GM21381 (cell line): ENCODE measurements around the gene GNAO1.
A peak's percentile ranks its signal among the peaks of the same experiment; 100 is the strongest.

Source experiments
- ATAC-seq: cut with Tn5 transposase; IDR thresholded peaks from one replicate; pipeline ENCODE4 v1.9.1; 2021; ENCODE audit warnings: mild to moderate bottlenecking, moderate library complexity; ENCODE audit not compliant: unreplicated experiment

GNAO1 gene

DNA sequence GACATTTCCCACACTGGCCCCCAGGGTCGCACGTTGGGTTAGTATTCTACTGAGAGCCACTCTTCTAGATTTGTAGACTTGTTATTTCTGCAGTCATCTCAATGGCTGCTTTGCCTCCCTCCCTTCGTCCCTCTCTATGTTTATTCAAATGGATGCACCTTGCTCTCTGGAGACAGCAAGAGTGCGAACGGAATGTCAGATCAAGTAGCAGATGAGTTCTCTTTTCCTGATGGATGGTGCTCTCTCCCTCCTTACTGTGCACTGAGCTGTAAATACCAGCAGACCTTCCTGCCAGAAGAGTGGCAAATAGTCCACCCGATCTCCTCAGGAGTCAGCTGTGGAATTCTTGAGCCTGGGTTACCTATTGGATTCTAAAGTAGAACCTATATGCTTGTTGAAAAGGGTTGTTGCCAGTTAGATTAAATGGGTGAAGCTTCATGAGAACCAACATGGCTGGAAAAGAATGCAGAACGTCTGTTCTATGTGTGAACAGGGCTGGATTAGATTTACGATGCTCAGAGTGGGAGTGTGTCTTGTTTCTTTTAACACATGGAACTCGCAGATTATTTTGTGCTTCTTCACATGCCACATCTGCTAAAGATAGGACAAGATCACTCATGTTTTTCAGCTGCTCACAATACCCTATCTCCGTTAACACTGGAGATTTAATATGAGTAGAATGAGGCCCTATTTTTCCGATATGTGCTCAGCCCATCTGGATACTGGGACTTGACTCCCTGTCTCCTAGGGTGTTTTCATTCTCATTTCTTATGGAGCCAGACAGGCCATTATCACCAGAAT lies 6.1 kb downstream of the GNAO1 start:
- no peak for ATAC-seq

DNA sequence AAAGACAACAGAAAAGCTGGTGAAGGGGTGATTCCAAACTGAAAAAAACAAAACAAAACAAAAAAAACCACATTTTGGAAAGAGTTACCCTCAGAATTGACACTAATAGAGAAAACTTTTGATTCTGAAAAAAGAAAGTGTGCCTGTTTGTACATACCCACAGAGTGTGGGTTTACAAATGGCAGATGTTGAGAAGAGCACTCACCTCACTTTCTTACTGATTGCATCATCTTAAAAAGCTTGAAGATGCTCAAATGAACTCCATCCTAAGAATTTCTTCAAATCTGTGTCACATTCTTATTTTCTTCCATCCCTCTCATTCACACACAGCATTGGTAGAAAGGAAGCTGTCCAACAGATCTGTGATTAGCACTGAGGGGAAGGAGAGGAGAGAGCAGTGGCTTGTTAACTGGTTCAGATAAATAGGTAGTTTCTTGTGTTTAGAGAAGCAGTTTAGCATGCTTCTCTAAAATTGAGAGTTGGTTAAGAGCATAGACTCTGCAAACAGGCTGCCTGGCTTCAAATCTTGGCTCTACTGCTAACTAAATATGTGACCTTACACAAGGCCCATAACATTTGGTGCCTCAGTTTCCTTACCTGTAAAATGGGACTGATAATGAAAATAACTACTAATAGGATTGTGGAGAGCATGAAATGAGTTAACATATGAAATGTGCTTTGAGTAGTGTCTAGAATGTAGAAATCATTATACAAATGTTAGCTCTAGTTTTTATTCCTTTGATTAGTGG lies 6.9 kb downstream of the GNAO1 start:
- ATAC-seq: no peak

DNA sequence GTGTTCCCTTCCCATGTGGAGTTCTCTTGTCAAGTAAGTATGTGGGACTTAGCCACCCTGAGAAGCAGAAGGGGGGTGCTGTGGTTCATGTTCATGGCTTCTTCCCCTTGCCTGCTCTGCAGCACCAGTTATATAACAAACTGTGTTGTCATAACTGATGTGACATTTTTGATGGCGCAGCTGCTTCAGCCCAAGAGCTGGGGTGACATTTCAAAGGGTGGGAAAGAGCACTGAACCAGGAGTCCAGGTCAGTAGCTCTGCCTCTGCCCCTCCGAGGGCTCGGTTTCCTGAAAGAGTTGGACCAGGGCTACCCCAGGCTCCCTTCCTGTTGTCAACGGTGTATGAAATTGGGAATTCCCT lies 7.4 kb downstream of the GNAO1 start:
- ATAC-seq: no peak

GRCh38 chr16:56199164-56199563 lies 7.9 kb downstream of the GNAO1 start:
- peak; percentile 54 for ATAC-seq

GRCh38 chr16:56201030-56201429 lies 9.7 kb downstream of the GNAO1 start:
- ATAC-seq: no peak

DNA sequence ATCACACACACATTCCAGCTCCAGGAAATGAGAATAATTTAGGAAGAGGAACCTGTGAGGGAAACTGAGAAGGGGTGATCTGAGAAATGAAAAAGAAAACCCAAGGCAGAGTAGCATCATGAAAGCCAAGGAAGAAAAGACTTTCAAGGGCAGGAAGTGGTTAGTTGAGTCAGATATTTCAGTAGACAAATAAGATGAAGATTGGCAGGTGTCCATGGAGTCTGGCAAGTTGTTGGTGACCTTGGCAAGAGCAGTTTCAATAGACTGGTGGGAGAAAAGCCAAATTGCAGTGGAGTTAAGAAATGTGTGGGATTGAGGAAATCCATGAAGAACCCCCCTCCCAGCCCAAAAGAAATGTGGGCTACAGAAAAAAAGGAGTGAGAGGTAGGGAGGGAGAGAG lies 10.7 kb downstream of the GNAO1 start:
- no peak for ATAC-seq

- peak; percentile 58 for ATAC-seq
Observed at GRCh38 chr16:56203052-56203451, 11.8 kb downstream of the GNAO1 start.

GRCh38 chr16:56204816-56205215 lies 13.5 kb downstream of the GNAO1 start:
- ATAC-seq: no peak

DNA sequence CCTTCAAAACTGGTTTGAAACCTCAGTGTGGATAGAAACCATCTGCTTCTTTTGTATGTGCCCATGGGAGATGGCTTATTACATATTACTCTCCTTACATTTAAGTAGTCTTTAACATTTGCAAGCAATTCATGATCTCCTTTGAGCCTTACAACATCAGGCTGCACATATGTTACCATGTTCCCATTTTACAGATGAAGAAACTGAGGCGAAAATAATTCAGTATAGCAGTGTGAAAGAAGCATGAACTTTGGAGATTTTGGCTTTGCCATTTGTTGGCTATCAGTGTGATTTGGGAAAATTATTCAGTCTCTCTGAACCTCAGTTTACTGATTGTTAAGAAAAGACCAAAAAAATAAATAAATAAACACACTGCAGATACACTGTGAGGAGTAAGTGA lies 15.7 kb downstream of the GNAO1 start:
- ATAC-seq: no peak

- ATAC-seq: no peak
Observed at GRCh38 chr16:56207421-56207820, 16.1 kb downstream of the GNAO1 start.

DNA sequence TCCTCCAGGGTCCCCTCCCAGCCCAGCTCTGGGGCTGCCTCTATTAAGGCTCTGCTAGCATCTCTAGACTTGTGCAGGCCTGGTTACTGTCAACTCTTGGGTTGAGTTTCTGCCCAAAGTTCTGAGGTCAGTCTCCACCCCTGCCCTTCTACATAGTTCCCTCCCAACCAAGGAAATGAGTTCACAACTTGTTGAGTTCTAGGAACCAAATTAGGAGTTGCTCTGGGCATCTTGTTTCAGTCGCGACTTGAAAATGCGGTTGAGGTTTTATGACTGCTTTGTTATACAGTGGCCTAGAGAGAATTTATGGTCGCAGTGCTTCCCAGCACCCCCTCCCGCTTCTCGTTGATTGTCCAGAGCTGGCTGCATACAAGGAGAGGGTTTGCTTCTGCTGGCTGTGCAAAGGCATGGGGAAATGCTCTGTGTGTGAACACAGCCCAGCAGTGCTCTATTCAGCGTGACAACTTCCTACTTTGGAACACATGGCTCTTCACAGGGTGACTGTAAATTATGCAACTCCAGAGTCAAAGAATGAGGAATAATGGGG lies 20.2 kb downstream of the GNAO1 start:
- ATAC-seq: no peak

DNA sequence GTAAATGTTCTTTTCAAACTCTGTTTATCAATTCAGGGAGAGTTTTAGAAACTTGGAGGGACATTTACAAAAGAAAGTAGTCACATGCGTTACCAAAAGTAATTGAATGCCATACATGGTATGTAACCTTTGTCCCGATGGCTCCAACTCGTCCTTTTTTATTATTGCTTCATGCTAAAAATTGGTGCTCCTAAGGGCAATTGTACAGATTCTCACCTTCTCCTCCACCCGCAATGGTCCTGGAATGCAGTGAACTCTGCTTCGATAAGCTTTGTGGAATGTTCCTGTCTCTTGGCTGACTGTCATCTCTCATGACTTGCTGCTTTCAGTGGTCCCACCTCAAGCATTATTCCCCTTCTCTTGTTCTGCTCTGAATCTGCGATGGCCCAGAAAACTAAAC lies 20.9 kb downstream of the GNAO1 start:
- no peak for ATAC-seq

DNA sequence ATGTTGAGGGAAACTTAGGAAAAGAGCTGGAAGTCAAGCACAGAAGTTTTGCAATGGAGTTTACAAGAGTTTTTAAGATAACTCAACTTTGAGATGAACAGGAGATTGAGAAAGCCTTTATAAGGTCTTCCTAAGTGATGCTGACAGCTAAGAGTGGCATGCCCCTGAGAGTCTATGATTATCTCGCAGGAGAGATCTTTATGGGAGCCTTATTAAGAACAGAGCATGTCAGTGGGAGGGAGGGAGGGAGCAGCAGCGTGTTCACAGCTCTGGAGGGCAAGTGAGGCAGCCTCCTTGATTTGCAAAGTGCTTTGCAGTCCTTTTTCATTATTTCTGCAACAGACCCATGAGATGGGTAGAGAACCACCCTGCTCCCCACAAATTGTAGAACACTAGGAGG lies 30.7 kb downstream of the GNAO1 start:
- ATAC-seq: no peak

GRCh38 chr16:56222474-56222997 lies 31.2 kb downstream of the GNAO1 start:
- no peak for ATAC-seq

DNA sequence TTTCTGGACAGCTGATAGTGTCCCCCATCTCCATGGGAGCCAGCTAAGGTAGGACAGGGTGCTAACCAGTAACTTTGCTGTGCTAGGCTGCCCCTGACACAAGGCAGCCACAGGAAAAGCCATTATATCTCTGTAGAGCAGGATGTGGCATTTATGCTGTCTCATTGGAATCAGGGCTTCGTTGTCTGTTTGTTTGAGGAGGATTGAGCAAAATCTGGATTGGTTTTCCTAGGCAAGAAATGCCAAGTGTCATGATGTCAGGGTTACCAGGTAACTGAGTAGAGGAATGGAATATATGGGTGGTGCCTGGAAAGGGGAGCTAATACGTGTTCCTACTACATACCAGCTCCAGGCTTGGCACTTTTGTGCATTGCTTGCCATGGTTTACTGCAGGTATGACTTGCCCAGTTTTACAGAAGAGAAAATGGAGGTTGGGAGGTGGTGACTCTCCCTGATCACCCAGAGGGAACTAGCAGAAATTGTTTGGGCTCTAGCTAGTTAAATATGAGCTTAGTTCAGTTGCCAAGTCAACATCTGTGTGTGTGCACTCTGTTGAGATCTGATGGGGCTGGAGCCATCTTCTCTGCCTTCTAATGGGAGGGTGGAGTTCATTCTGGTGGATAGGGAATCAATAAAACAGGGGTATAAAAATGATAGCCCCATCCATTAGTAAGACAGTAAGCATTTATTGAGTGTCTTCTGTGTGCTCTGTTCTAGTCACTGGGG lies 33.9 kb downstream of the GNAO1 start:
- ATAC-seq: no peak

- no peak for ATAC-seq
Observed at GRCh38 chr16:56226187-56226586, 34.9 kb downstream of the GNAO1 start.

DNA sequence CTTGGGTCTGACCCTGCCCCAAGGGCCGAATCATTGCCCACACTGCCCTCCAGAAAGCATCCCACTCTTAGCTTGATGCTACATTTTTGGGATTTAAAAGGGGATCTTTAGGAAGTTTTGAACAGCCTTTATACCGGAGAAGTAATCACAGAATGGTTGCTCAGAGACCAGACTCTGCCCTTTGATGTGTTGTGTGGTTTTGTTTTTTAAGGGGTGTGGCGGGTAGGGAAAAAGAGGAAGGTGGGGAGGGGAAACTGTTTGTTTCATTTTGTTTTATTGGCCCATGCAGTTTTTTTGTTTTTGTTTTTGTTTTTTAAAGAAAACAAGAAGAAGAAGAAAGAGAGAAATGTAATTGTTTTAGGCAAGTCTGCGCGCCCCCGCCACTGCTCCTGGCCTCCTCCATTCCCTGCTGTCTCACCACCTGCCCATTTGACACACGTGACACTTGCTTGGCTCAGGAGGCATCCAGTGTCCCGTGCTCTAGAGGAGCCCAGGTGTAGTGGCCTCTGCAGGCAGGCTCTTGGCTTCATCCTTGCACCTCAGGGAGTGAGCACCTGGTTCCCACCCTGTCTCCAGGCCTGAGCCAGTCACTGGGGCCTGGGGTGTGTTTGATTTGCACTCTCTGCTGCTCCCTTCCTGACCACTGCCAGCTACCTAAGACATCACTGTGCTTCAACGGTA lies 35.7 kb downstream of the GNAO1 start:
- ATAC-seq: no peak

DNA sequence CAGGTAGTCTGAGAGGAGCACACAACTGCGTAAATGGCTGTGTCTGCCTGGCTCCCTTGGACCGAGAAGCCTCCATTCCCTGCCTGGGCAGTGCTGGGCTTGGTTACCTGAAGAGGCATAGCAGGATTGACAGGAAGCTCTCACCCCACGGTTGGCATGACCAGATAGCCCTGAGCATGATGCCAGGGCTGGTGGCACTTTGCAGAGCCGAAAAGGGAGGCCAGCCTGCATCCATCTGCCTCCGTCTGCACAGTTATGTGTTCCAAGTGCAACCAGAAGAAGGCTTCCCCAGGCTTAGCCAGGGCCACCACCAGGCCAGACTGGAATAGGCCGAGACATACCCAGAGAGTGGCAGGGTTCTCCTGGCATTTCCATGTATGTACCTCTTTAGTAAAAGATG lies 36.6 kb downstream of the GNAO1 start:
- no peak for ATAC-seq

GRCh38 chr16:56228476-56228875 lies 37.2 kb downstream of the GNAO1 start:
- ATAC-seq: no peak

GRCh38 chr16:56233795-56234566 lies 42.7 kb downstream of the GNAO1 start:
- ATAC-seq: no peak
